Mesothelial cell of epicardium (in vitro differentiated cells): ENCODE data around the gene PRKD1. TPM values are rescaled to one million over a fixed set of nuclear protein-coding genes. Genes with fewer than 3 reads are reported as not detected.

Source experiments
- DNase-seq, 2 experiments: peaks; one replicate each; pipeline ENCODE4 v3.0.0; 2021; ENCODE audit warnings: low spot score in 2 of 2; ENCODE audit not compliant: unreplicated experiment in 2 of 2
- H3K27ac Mint-ChIP-seq: 2 replicates; pipeline ENCODE4 v1.8.0; 2021; ENCODE audit warnings: mixed read lengths
- H3K27me3 Mint-ChIP-seq: 2 replicates; pipeline ENCODE4 v1.8.0; 2021; ENCODE audit warnings: low read depth, mixed read lengths
- H3K36me3 Mint-ChIP-seq: 2 replicates; pipeline ENCODE4 v1.8.0; 2021; ENCODE audit warnings: mixed read lengths
- H3K4me1 Mint-ChIP-seq: 2 replicates; pipeline ENCODE4 v1.8.0; 2021; ENCODE audit warnings: mixed read lengths
- H3K4me3 Mint-ChIP-seq: 2 replicates; pipeline ENCODE4 v1.8.0; 2021; ENCODE audit warnings: mild to moderate bottlenecking, moderate library complexity, mixed read lengths
- H3K9me3 Mint-ChIP-seq: 2 replicates; pipeline ENCODE4 v1.8.0; 2021; ENCODE audit warnings: mixed read lengths
- total RNA-seq: library from RNA; stranded (reverse); gene quantifications from 3 replicates; pipeline ENCODE4 v1.2.1, GENCODE V29; 2021
- TF ChIP-seq, protein P1 (sequence below): fragments of 200-600 bp; sonication (generic); IDR thresholded peaks from one replicate; pipeline ENCODE4 v1.5.0; 2021; ENCODE audit warnings: antibody characterized with exemption; ENCODE audit not compliant: unreplicated experiment

The PRKD1 gene
- total RNA-seq, 1 donor from 2014 or later, result 27.3 TPM

GRCh38 chr14:29643433-29644211, 284.0 kb downstream of the PRKD1 start:
- peaks cover 25% of the 10 kb centered on the region for H3K36me3 Mint-ChIP-seq
- H3K4me1 Mint-ChIP-seq, result peaks cover 17% of the 10 kb centered on the region
- H3K4me3 Mint-ChIP-seq, result no peak overlapping the region
- H3K9me3 Mint-ChIP-seq, result peaks cover 30% of the 10 kb centered on the region
- H3K27ac Mint-ChIP-seq, result peak overlapping the region; percentile 27
- no peaks in the 10 kb centered on the region for H3K27me3 Mint-ChIP-seq
- no peak for DNase-seq
- TF ChIP-seq, protein P1, sequence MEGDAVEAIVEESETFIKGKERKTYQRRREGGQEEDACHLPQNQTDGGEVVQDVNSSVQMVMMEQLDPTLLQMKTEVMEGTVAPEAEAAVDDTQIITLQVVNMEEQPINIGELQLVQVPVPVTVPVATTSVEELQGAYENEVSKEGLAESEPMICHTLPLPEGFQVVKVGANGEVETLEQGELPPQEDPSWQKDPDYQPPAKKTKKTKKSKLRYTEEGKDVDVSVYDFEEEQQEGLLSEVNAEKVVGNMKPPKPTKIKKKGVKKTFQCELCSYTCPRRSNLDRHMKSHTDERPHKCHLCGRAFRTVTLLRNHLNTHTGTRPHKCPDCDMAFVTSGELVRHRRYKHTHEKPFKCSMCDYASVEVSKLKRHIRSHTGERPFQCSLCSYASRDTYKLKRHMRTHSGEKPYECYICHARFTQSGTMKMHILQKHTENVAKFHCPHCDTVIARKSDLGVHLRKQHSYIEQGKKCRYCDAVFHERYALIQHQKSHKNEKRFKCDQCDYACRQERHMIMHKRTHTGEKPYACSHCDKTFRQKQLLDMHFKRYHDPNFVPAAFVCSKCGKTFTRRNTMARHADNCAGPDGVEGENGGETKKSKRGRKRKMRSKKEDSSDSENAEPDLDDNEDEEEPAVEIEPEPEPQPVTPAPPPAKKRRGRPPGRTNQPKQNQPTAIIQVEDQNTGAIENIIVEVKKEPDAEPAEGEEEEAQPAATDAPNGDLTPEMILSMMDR, result no peak

GRCh38 chr14:29637411-29637810, 290.2 kb downstream of the PRKD1 start:
- Mint-ChIP-seq H3K4me1 (peaks cover 11% of the 10 kb centered on the region), H3K27me3 (no peaks in the 10 kb centered on the region), H3K9me3 (no peaks in the 10 kb centered on the region), H3K4me3 (no peak overlapping the region), H3K36me3 (peaks cover 13% of the 10 kb centered on the region), H3K27ac (peak overlapping the region; percentile 82)
- TF ChIP-seq, protein P1, result no peak
- no peak for DNase-seq

GRCh38 chr14:29636870-29637269, 290.8 kb downstream of the PRKD1 start:
- TF ChIP-seq, protein P1, result no peak
- Mint-ChIP-seq H3K27me3 (no peaks in the 10 kb centered on the region), H3K4me1 (peaks cover 11% of the 10 kb centered on the region), H3K27ac (peak overlapping the region; percentile 58), H3K9me3 (no peaks in the 10 kb centered on the region), H3K36me3 (peaks cover 13% of the 10 kb centered on the region), H3K4me3 (no peak overlapping the region)
- DNase-seq, result no peak

GRCh38 chr14:29630566-29631160, 297.0 kb downstream of the PRKD1 start:
- DNase-seq, result no peak
- Mint-ChIP-seq H3K9me3 (no peaks in the 10 kb centered on the region), H3K36me3 (peaks cover 6% of the 10 kb centered on the region), H3K27ac (no peak overlapping the region), H3K4me1 (peaks cover 4% of the 10 kb centered on the region), H3K4me3 (no peak overlapping the region), H3K27me3 (no peaks in the 10 kb centered on the region)
- TF ChIP-seq, protein P1, result no peak

DNA sequence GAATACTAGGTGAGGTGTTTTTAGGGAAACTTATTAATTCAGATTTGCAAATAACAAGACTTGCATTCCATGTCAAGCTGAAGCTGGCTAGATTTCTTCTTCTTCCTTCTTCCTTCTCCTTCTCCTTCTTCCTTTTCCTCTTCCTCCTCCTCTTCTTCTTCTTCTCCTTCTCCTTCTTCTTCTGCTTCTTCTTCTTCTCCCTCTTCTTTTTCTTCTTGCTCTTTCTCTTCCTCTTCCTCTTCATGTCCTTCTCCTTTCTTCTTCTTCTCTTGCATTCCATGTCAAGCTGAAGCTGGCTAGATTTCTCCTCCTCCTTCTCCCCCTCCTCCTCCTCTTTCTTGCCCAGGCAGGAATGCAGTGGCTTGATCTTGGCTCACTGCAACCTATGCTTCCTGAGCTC, 297.8 kb downstream of the PRKD1 start:
- TF ChIP-seq, protein P1, result no peak
- Mint-ChIP-seq H3K9me3 (no peaks in the 10 kb centered on the region), H3K36me3 (peaks cover 6% of the 10 kb centered on the region), H3K4me3 (no peak overlapping the region), H3K4me1 (peaks cover 4% of the 10 kb centered on the region), H3K27me3 (no peaks in the 10 kb centered on the region), H3K27ac (no peak overlapping the region)
- no peak for DNase-seq
